ENCODE measurements around the gene PCDH9.

DNA sequence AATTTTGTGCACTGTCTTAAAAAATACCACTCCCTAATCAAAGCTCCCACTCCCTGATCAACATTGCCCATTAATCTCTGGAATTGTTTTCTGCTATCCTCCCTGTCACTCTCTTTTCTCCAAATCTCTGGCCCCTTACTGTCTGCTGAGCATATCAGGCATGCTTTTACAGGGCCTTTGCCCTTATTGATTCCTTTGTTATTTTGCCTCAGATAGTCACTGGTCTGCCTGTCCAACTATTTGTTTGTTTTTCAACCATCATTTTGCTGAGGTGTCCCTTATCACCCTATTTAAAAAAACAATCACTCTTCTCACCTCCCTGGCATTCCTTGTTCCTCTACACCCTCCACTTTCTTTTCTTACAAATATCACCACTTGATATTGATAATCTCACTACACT, 153.0 kb downstream of the PCDH9 start:
- TF ChIP-seq POLR2AphosphoS5 (IDR thresholded peaks at IDR 0.05; ENCODE audit: borderline replicate concordance, low read depth, low read length) = no peak
- TF ChIP-seq EZH2 (IDR thresholded peaks at IDR 0.05) = no peak
- no peak for TF ChIP-seq FOXP2 (optimal IDR thresholded peaks at IDR 0.05; ENCODE audit: control extremely low read depth, extremely low read length, insufficient read depth)
